ENCODE measurements around the gene POTEG.
"Not testable (repeated sequence)": the region's sequence is repeated elsewhere in the genome, so short reads cannot be mapped to it uniquely, and the experiment has no call there.

POTEG gene

GRCh38 chr14:19372813-19373500, 61.2 kb downstream of the POTEG start:
- not testable (repeated sequence) for H3K4me3 ChIP-seq (ENCODE audit: low read depth, low read length, poor library complexity, severe bottlenecking); H3K79me2 ChIP-seq (ENCODE audit: insufficient read depth, low read length); H3K27ac ChIP-seq (ENCODE audit: low read depth, low read length, poor library complexity, severe bottlenecking); H3K27me3 ChIP-seq (ENCODE audit: insufficient read depth, low read length); H3K4me2 ChIP-seq (ENCODE audit: low read length); H3K4me1 ChIP-seq (ENCODE audit: insufficient read depth, low read length, severe bottlenecking); H3K9me2 ChIP-seq (ENCODE audit: low read depth, low read length); H4K20me1 ChIP-seq (ENCODE audit: insufficient read depth, low read length); H3K9ac ChIP-seq (ENCODE audit: low read length); H3K9me3 ChIP-seq (ENCODE audit: low read length); H3F3A ChIP-seq (ENCODE audit: insufficient read depth, low read length); H2AFZ ChIP-seq (ENCODE audit: low read length); H3K36me3 ChIP-seq (ENCODE audit: insufficient read depth, low read length)

DNA sequence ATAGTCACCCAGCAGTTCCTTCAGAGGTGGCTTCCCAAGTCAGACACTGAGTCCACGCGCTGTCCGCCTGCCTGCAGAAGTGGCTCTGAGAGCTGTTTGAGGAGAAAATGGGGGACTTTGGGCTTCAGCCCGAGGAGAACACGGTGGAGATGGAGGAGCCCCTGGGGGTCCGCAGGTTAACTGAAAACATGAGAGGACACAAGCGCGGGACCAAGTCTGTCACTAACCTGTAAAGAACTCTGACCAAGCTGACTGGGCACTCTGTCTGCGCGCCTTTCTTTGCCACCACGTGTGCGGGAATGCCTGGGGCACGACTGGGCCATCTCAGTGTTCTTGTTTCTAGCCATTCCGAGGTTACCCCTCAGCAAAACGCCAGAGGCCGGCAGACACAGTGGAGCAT, 62.4 kb downstream of the POTEG start:
- not testable (repeated sequence) for H2AFZ ChIP-seq (ENCODE audit: low read length); H3K27me3 ChIP-seq (ENCODE audit: insufficient read depth, low read length); H3K9me2 ChIP-seq (ENCODE audit: low read depth, low read length); H3K4me3 ChIP-seq (ENCODE audit: low read depth, low read length, poor library complexity, severe bottlenecking); H3F3A ChIP-seq (ENCODE audit: insufficient read depth, low read length); H4K20me1 ChIP-seq (ENCODE audit: insufficient read depth, low read length); H3K9ac ChIP-seq (ENCODE audit: low read length); H3K4me1 ChIP-seq (ENCODE audit: insufficient read depth, low read length, severe bottlenecking); H3K36me3 ChIP-seq (ENCODE audit: insufficient read depth, low read length); H3K4me2 ChIP-seq (ENCODE audit: low read length); H3K9me3 ChIP-seq (ENCODE audit: low read length); H3K27ac ChIP-seq (ENCODE audit: low read depth, low read length, poor library complexity, severe bottlenecking); H3K79me2 ChIP-seq (ENCODE audit: insufficient read depth, low read length)

DNA sequence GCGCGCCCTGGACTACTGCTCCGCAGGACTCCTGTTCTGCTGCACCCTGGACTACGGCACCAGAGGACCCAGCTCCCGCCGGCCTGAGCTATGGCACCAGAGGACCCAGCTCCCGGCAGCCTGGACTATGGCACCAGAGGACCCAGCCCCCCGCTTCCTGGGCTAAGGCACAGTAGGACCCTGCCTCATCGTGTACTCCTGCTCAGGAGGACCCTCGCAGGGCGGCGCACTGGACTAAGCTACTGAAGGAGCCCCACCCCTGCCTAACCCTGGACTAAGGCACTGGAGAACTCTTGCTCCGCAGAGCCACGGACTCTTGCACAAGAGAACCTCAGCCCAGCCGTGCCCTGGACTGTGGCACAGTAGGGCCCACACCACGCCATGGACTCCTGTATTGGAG, 71.3 kb downstream of the POTEG start:
- H3K9ac ChIP-seq (ENCODE audit: low read length); H3K27me3 ChIP-seq (ENCODE audit: insufficient read depth, low read length); H3K4me2 ChIP-seq (ENCODE audit: low read length); H2AFZ ChIP-seq (ENCODE audit: low read length); H3K9me2 ChIP-seq (ENCODE audit: low read depth, low read length); H3K79me2 ChIP-seq (ENCODE audit: insufficient read depth, low read length); H3K4me3 ChIP-seq (ENCODE audit: low read depth, low read length, poor library complexity, severe bottlenecking); H3K9me3 ChIP-seq (ENCODE audit: low read length); H4K20me1 ChIP-seq (ENCODE audit: insufficient read depth, low read length); H3F3A ChIP-seq (ENCODE audit: insufficient read depth, low read length); H3K27ac ChIP-seq (ENCODE audit: low read depth, low read length, poor library complexity, severe bottlenecking); H3K4me1 ChIP-seq (ENCODE audit: insufficient read depth, low read length, severe bottlenecking); H3K36me3 ChIP-seq (ENCODE audit: insufficient read depth, low read length): not testable (repeated sequence)

GRCh38 chr14:19362323-19362722, 71.8 kb downstream of the POTEG start:
- not testable (repeated sequence) for H3K9me3 ChIP-seq (ENCODE audit: low read length); H3F3A ChIP-seq (ENCODE audit: insufficient read depth, low read length); H2AFZ ChIP-seq (ENCODE audit: low read length); H3K36me3 ChIP-seq (ENCODE audit: insufficient read depth, low read length); H3K27ac ChIP-seq (ENCODE audit: low read depth, low read length, poor library complexity, severe bottlenecking); H3K9me2 ChIP-seq (ENCODE audit: low read depth, low read length); H3K4me3 ChIP-seq (ENCODE audit: low read depth, low read length, poor library complexity, severe bottlenecking); H3K4me2 ChIP-seq (ENCODE audit: low read length); H3K9ac ChIP-seq (ENCODE audit: low read length); H4K20me1 ChIP-seq (ENCODE audit: insufficient read depth, low read length); H3K4me1 ChIP-seq (ENCODE audit: insufficient read depth, low read length, severe bottlenecking); H3K79me2 ChIP-seq (ENCODE audit: insufficient read depth, low read length); H3K27me3 ChIP-seq (ENCODE audit: insufficient read depth, low read length)

GRCh38 chr14:19361636-19362253, 72.4 kb downstream of the POTEG start:
- not testable (repeated sequence) for H3F3A ChIP-seq (ENCODE audit: insufficient read depth, low read length)

GRCh38 chr14:19360937-19361635, 73.1 kb downstream of the POTEG start:
- not testable (repeated sequence) for H3K79me2 ChIP-seq (ENCODE audit: insufficient read depth, low read length); H3F3A ChIP-seq (ENCODE audit: insufficient read depth, low read length); H3K4me1 ChIP-seq (ENCODE audit: insufficient read depth, low read length, severe bottlenecking); H3K27me3 ChIP-seq (ENCODE audit: insufficient read depth, low read length); H3K27ac ChIP-seq (ENCODE audit: low read depth, low read length, poor library complexity, severe bottlenecking); H3K4me2 ChIP-seq (ENCODE audit: low read length); H3K9ac ChIP-seq (ENCODE audit: low read length); H3K9me2 ChIP-seq (ENCODE audit: low read depth, low read length); H3K4me3 ChIP-seq (ENCODE audit: low read depth, low read length, poor library complexity, severe bottlenecking); H3K9me3 ChIP-seq (ENCODE audit: low read length); H2AFZ ChIP-seq (ENCODE audit: low read length); H4K20me1 ChIP-seq (ENCODE audit: insufficient read depth, low read length); H3K36me3 ChIP-seq (ENCODE audit: insufficient read depth, low read length)

More at GRCh38 chr14:19361636-19362253, 72.4 kb downstream of the POTEG start:
- H3K36me3 ChIP-seq (ENCODE audit: insufficient read depth, low read length); H3K79me2 ChIP-seq (ENCODE audit: insufficient read depth, low read length); H2AFZ ChIP-seq (ENCODE audit: low read length); H3K9me2 ChIP-seq (ENCODE audit: low read depth, low read length); H3K27me3 ChIP-seq (ENCODE audit: insufficient read depth, low read length); H3K9ac ChIP-seq (ENCODE audit: low read length); H3K27ac ChIP-seq (ENCODE audit: low read depth, low read length, poor library complexity, severe bottlenecking); H3K9me3 ChIP-seq (ENCODE audit: low read length); H3K4me2 ChIP-seq (ENCODE audit: low read length); H4K20me1 ChIP-seq (ENCODE audit: insufficient read depth, low read length); H3K4me3 ChIP-seq (ENCODE audit: low read depth, low read length, poor library complexity, severe bottlenecking); H3K4me1 ChIP-seq (ENCODE audit: insufficient read depth, low read length, severe bottlenecking): not testable (repeated sequence)
